PC-9 (cell line): ENCODE results near the gene KLF4. TPM values are rescaled to one million over a fixed set of nuclear protein-coding genes. Genes with fewer than 3 reads are reported as not detected.
"Not testable (repeated sequence)": the region's sequence is repeated elsewhere in the genome, so short reads cannot be mapped to it uniquely, and the experiment has no call there.

ENCODE experiments used
- BruUV-seq: library from RNA; stranded (reverse); fragments of 400-500 nt; replicated peaks from 2 replicates; lab custom pipeline; 2021; lab: Mats Ljungman, UMichigan
- CTCF ChIA-PET: fragments of 300-600 bp; sonication (Branson Sonifier 250); formaldehyde crosslinking; loops from one replicate; lab custom pipeline; 2022; ENCODE audit warnings: antibody characterized with exemption; lab: Charles Lee
- POLR2A ChIA-PET: fragments of 300-600 bp; sonication (Branson Sonifier 250); formaldehyde crosslinking; loops from one replicate; lab custom pipeline; 2022; ENCODE audit warnings: antibody characterized with exemption; ENCODE audit not compliant: unreplicated experiment; lab: Charles Lee
- DNase-seq, 2 experiments: peaks; one replicate each; pipeline versions ENCODE4 v3.0.0 to v3.0.0-alpha.2; 2015 to 2022; ENCODE audit warnings: mixed read lengths in 1 of 2
- H2AFZ ChIP-seq: fragments of 200-600 bp; sonication (generic); 2 replicates; pipeline ENCODE4 v1.8.1; 2017; ENCODE audit warnings: antibody characterized with exemption
- H3F3A ChIP-seq: fragments of 200-600 bp; sonication (generic); 2 replicates; pipeline ENCODE4 v1.8.1; 2017; ENCODE audit warnings: antibody characterized with exemption, mild to moderate bottlenecking, low read depth; ENCODE audit not compliant: insufficient read depth
- H3K27ac ChIP-seq: fragments of 200-600 bp; sonication (generic); 2 replicates; pipeline ENCODE4 v1.6.1; 2016; ENCODE audit warnings: mixed run types
- H3K27me3 ChIP-seq: fragments of 200-600 bp; sonication (generic); 2 replicates; pipeline ENCODE4 v1.6.1; 2016; ENCODE audit warnings: low read depth, mixed run types; ENCODE audit not compliant: insufficient read depth
- H3K36me3 ChIP-seq: fragments of 200-600 bp; sonication (generic); 2 replicates; pipeline ENCODE4 v1.6.1; 2016; ENCODE audit warnings: low read depth, mixed run types
- H3K4me1 ChIP-seq: fragments of 200-600 bp; sonication (generic); replicated peaks from 2 replicates; pipeline ENCODE4 v1.6.1; 2016; ENCODE audit warnings: mixed run types; ENCODE audit not compliant: insufficient read depth
- H3K4me2 ChIP-seq: fragments of 200-600 bp; sonication (generic); 2 replicates; pipeline ENCODE4 v1.6.1; 2017; ENCODE audit warnings: mixed run types
- H3K4me3 ChIP-seq: fragments of 200-600 bp; sonication (generic); 2 replicates; pipeline ENCODE4 v1.6.1; 2016; ENCODE audit warnings: mixed run types
- H3K79me2 ChIP-seq: fragments of 200-600 bp; sonication (generic); 2 replicates; pipeline ENCODE4 v1.6.1; 2017; ENCODE audit warnings: low read depth, mixed run types
- H3K9me2 ChIP-seq: fragments of 200-600 bp; sonication (generic); 2 replicates; pipeline ENCODE4 v1.8.1; 2017; ENCODE audit warnings: mild to moderate bottlenecking; ENCODE audit not compliant: insufficient read depth
- H3K9me3 ChIP-seq: fragments of 200-600 bp; sonication (generic); 2 replicates; pipeline ENCODE4 v1.8.1; 2016; ENCODE audit warnings: low read depth; ENCODE audit not compliant: insufficient read depth
- H4K20me1 ChIP-seq: fragments of 200-600 bp; sonication (generic); 2 replicates; pipeline ENCODE4 v1.8.1; 2017; ENCODE audit not compliant: insufficient read depth
- CTCF ChIP-seq: fragments of 200-600 bp; sonication (generic); conservative IDR thresholded peaks from 2 replicates; pipeline ENCODE4 v1.6.1; 2017; ENCODE audit warnings: mixed run types, antibody characterized with exemption, mild to moderate bottlenecking, moderate library complexity
- EZH2 ChIP-seq: fragments of 200-600 bp; sonication (generic); IDR thresholded peaks from 2 replicates; pipeline ENCODE4 v1.8.0; 2017; ENCODE audit warnings: antibody characterized with exemption, low read depth
- intact Hi-C: fragments of 100-400 bp; cut with micrococcal nuclease; formaldehyde crosslinking; loops from one replicate; pipeline ENCODE4 v1.10.0; 2022; ENCODE audit not compliant: unreplicated experiment
- total RNA-seq: library from RNA; stranded (reverse); gene quantifications from 2 replicates; pipeline ENCODE4 v1.2.3, GENCODE V29; 2021

The KLF4 gene
- total RNA-seq, 1 experiment from 2014 or later = 48.5 TPM

GRCh38 chr9:107496976-107497375 lies 7.4 kb upstream of the KLF4 start:
- Histone ChIP-seq H3K9me2 (no peaks in the 10 kb centered on the region), H3K9me3 (no peaks in the 10 kb centered on the region), H3K27ac (no peak overlapping the region), H3K4me1 (peaks cover 11% of the 10 kb centered on the region), H3K79me2 (no peaks in the 10 kb centered on the region), H3K27me3 (no peaks in the 10 kb centered on the region), H4K20me1 (no peaks in the 10 kb centered on the region), H3K36me3 (no peaks in the 10 kb centered on the region), H3F3A (peaks cover 11% of the 10 kb centered on the region; the same call in 1 of the 2 replicates), H3K4me3 (no peak overlapping the region), H3K4me2 (no peak overlapping the region), H2AFZ (no peak overlapping the region)
- POLR2A ChIA-PET = no interaction called here
- TF ChIP-seq EZH2 (no peak), CTCF (no peak)
- intact Hi-C loops = no loop called here
- CTCF ChIA-PET = no interaction called here
- no peak for DNase-seq
- no TSS peak for BruUV-seq

- H3K4me3 ChIP-seq = no peak overlapping the region
- no peaks in the 10 kb centered on the region for H3K9me3 ChIP-seq
- intact Hi-C loops = loop anchor here (5.0 kb wide), 1 partner anchor 95 kb away; no protein-coding TSS in a partner anchor
- H3K4me2 ChIP-seq = peak overlapping the region; percentile 6; the same call in 1 of the 2 replicates
- ChIA-PET POLR2A (interaction anchor here (0.6 to 0.8 kb wide), 2 partner anchors 507 to 785 kb away, joined by 4 read pairs; no protein-coding TSS in a partner anchor), CTCF (no interaction called here)
- H3K27ac ChIP-seq = 0 out of 2 replicates have a peak overlapping the region, but pooled peaks have one; percentile 17
- no peaks in the 10 kb centered on the region for H3K36me3 ChIP-seq
- TF ChIP-seq EZH2 = no peak
- TF ChIP-seq CTCF = no peak
- no peaks in the 10 kb centered on the region for H3K9me2 ChIP-seq
- no peak for DNase-seq
- H3K27me3 ChIP-seq = no peaks in the 10 kb centered on the region
- peaks cover 14% of the 10 kb centered on the region for H4K20me1 ChIP-seq
- H2AFZ ChIP-seq = no peak overlapping the region
- peaks cover 19% of the 10 kb centered on the region for H3K79me2 ChIP-seq
- peaks cover 14% of the 10 kb centered on the region; the same call in 1 of the 2 replicates for H3F3A ChIP-seq
- peaks cover 15% of the 10 kb centered on the region for H3K4me1 ChIP-seq
- BruUV-seq = no TSS peak
These were observed 2.9 kb upstream of the KLF4 start for GRCh38 chr9:107492381-107492970.

- ChIA-PET CTCF (interaction anchor here (0.7 kb wide), 1 partner anchor 31 kb away, joined by 5 read pairs; no protein-coding TSS in a partner anchor), POLR2A (interaction anchor here (0.5 to 0.8 kb wide), 4 partner anchors 261 to 786 kb away, joined by 3 to 4 read pairs (median 4); no protein-coding TSS in a partner anchor)
- intact Hi-C loops = loop anchor here (2.0 to 5.0 kb wide), 2 partner anchors 96 to 221 kb away; no protein-coding TSS in a partner anchor
- no peak overlapping the region for H2AFZ ChIP-seq
- H4K20me1 ChIP-seq = peaks cover 14% of the 10 kb centered on the region
- no peaks in the 10 kb centered on the region for H3K27me3 ChIP-seq
- DNase-seq = peak in 1 of 2 experiments; percentile 74
- peak overlapping the region; percentile 92 for H3K4me2 ChIP-seq
- H3K27ac ChIP-seq = no peak overlapping the region
- H3K4me3 ChIP-seq = no peak overlapping the region
- H3K79me2 ChIP-seq = peaks cover 30% of the 10 kb centered on the region
- no TSS peak for BruUV-seq
- H3K9me3 ChIP-seq = no peaks in the 10 kb centered on the region
- peaks cover 14% of the 10 kb centered on the region; the same call in 1 of the 2 replicates for H3F3A ChIP-seq
- H3K4me1 ChIP-seq = peaks cover 15% of the 10 kb centered on the region
- H3K9me2 ChIP-seq = no peaks in the 10 kb centered on the region
- H3K36me3 ChIP-seq = peaks cover 5% of the 10 kb centered on the region; the same call in 1 of the 2 replicates
- TF ChIP-seq EZH2 (no peak), CTCF (no peak)
These were observed 1.8 kb upstream of the KLF4 start for GRCh38 chr9:107491081-107492053.

- H4K20me1 ChIP-seq = peaks cover 14% of the 10 kb centered on the region
- H3K27me3 ChIP-seq, H3K9me2 ChIP-seq, H3K9me3 ChIP-seq, CTCF ChIA-PET: not testable (repeated sequence)
- peak in 1 of 2 experiments; percentile 50 for DNase-seq
- H3F3A ChIP-seq = peaks cover 14% of the 10 kb centered on the region; the same call in 1 of the 2 replicates
- H3K27ac ChIP-seq = peak overlapping the region; percentile 75
- peaks cover 12% of the 10 kb centered on the region for H3K36me3 ChIP-seq
- intact Hi-C loops = loop anchor here (2.0 to 5.0 kb wide), 2 partner anchors 97 to 222 kb away; no protein-coding TSS in a partner anchor
- TSS peak; percentile 71 for BruUV-seq
- peak overlapping the region; percentile 89 for H2AFZ ChIP-seq
- H3K79me2 ChIP-seq = peaks cover 38% of the 10 kb centered on the region
- H3K4me3 ChIP-seq = peak overlapping the region; percentile 79
- peaks cover 23% of the 10 kb centered on the region for H3K4me1 ChIP-seq
- POLR2A ChIA-PET = interaction anchor here (0.5 to 0.7 kb wide), 2 partner anchors 262 to 781 kb away, joined by 3 read pairs; no protein-coding TSS in a partner anchor
- peak overlapping the region; percentile 92 for H3K4me2 ChIP-seq
These were observed 1.0 kb upstream of the KLF4 start for GRCh38 chr9:107490606-107490970.
